Left kidney (tissue), 2 donors: ENCODE measurements around the gene ZFP36L1. TPM values are rescaled to one million over a fixed set of nuclear protein-coding genes. Genes with fewer than 3 reads are reported as not detected.

Experiments used
- DNase-seq: peaks from one replicate; pipeline ENCODE4 v3.0.0-alpha.2; 2013
- polyA plus RNA-seq: library from polyadenylated mRNA; unstranded; fragments of 120-200 nt; gene quantifications from one replicate; pipeline ENCODE4 v1.2.1, GENCODE V29; 2013; ENCODE audit not compliant: insufficient read length

Gene ZFP36L1
- polyA plus RNA-seq, 1 donor, result 258 TPM

GRCh38 chr14:68784978-68785533 is 7.8 kb downstream of the ZFP36L1 start:
- DNase-seq, result no peak

GRCh38 chr14:68784226-68784910 is 8.5 kb downstream of the ZFP36L1 start:
- DNase-seq, result peak; percentile 76

GRCh38 chr14:68783408-68784225 is 9.2 kb downstream of the ZFP36L1 start:
- no peak for DNase-seq

GRCh38 chr14:68782091-68782981 is 10.5 kb downstream of the ZFP36L1 start:
- DNase-seq, result no peak

- no peak for DNase-seq
Observed at GRCh38 chr14:68781161-68782021, 11.5 kb downstream of the ZFP36L1 start.

GRCh38 chr14:68780358-68781160 is 12.3 kb downstream of the ZFP36L1 start:
- DNase-seq, result peak; percentile 63

- DNase-seq, result peak; percentile 56
Observed at GRCh38 chr14:68779761-68780323, 13.0 kb downstream of the ZFP36L1 start.

GRCh38 chr14:68777644-68778043 is 15.2 kb downstream of the ZFP36L1 start:
- no peak for DNase-seq

GRCh38 chr14:68775614-68776126 is 17.2 kb downstream of the ZFP36L1 start:
- DNase-seq, result no peak

GRCh38 chr14:68774771-68775613 is 17.9 kb downstream of the ZFP36L1 start:
- no peak for DNase-seq

GRCh38 chr14:68772761-68773381 is 20.0 kb downstream of the ZFP36L1 start:
- no peak for DNase-seq

GRCh38 chr14:68771631-68772030 is 21.2 kb downstream of the ZFP36L1 start:
- DNase-seq, result no peak

GRCh38 chr14:68770553-68771286 is 22.1 kb downstream of the ZFP36L1 start:
- DNase-seq, result no peak

GRCh38 chr14:68770051-68770450 is 22.8 kb downstream of the ZFP36L1 start:
- no peak for DNase-seq

- DNase-seq, result no peak
Observed at GRCh38 chr14:68768316-68768715, 24.6 kb downstream of the ZFP36L1 start.

GRCh38 chr14:68767248-68767645 is 25.6 kb downstream of the ZFP36L1 start:
- DNase-seq, result no peak
